ENCODE results near the gene C1orf141.

DNA sequence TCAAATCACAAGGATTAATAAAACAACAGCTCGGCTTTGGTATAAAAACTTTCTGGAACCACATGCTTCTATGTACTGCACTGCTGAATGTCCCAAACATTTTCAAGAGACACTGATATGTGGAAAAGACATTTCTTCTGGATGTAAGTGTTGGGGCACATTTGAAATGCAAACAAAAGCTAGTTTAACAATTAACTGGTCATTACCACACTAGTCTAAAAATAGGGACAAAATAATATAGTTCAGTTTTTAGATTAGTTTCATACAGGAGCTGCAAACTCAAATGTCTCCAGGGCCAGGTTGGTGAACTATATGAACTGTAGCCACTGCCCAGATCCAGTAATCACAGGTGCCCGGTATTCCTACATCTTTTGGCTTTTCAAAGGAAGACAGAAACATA lies 34.7 kb upstream of the C1orf141 start:
- TF ChIP-seq SUZ12 (IDR thresholded peaks at IDR 0.05; ENCODE audit: extremely low read depth, insufficient read depth, insufficient read length) = no peak
- no peak for TF ChIP-seq YY1 (IDR thresholded peaks at IDR 0.05; ENCODE audit: insufficient read depth, insufficient read length)

Measured in NT2/D1 (cell line).